K562 (cell line): ENCODE data around the gene KCP. TPM values are rescaled to one million over a fixed set of nuclear protein-coding genes. Genes with fewer than 3 reads are reported as not detected.

Experiments used
- ATAC-seq: fragments of 200-7000 bp; cut with Tn5 transposase; 3 replicates; pipeline ENCODE4 v1.9.1; 2020; ENCODE audit warnings: moderate library complexity
- BruUV-seq: library from RNA; stranded (reverse); fragments of 400-500 nt; replicated peaks from 2 replicates; lab custom pipeline; 2021; lab: Mats Ljungman, UMichigan
- CTCF ChIA-PET: fragments of 300-600 bp; formaldehyde crosslinking; extraction: SDS; loops from one replicate; lab custom pipeline; 2021; ENCODE audit warnings: low intra/inter-chr PET ratio; lab: Yijun Ruan, JAX
- POLR2A ChIA-PET: fragments of 300-600, 350-650 bp; sonication (Branson Sonifier 250); formaldehyde crosslinking; extraction: SDS; loops from one replicate; lab custom pipeline; 2021; ENCODE audit warnings: antibody characterized with exemption, inconsistent platforms; lab: Yijun Ruan, JAX
- DNase-seq, 4 experiments: peaks; one replicate each; pipeline versions ENCODE4 v3.0.0 to v3.0.0-alpha.2; 2011 to 2018; ENCODE audit warnings: low spot score in 3 of 4, mixed read lengths in 3 of 4; ENCODE audit errors: extremely low read depth in 1 of 4
- FAIRE-seq: peaks from 2 replicates; lab custom pipeline; 2011; peaks lifted over from hg19 to GRCh38; lab: Jason Lieb, UNC
- H2AFZ ChIP-seq: 2 replicates; pipeline ENCODE4 v1.6.0; 2011; ENCODE audit warnings: low read depth, low read length, control low read depth, inconsistent platforms
- H3K27ac ChIP-seq: fragments of 200-600 bp; 3 replicates; pipeline ENCODE4 v1.8.0; 2011; ENCODE audit warnings: low read depth, mild to moderate bottlenecking, control low read depth, inconsistent platforms, low read length, moderate library complexity, mixed read lengths; ENCODE audit errors: extremely low read depth
- H3K27me3 ChIP-seq, 2 experiments: fragments of 300-600 bp in 1 of 2; 2 replicates in 1 of 2; 3 replicates in 1 of 2; pipeline versions ENCODE4 v1.6.0 to v1.8.0; 2011; ENCODE audit warnings: inconsistent platforms in 2 of 2, low read length in 2 of 2, mild to moderate bottlenecking in 1 of 2, mixed read lengths in 1 of 2, moderate library complexity in 1 of 2; ENCODE audit not compliant: control insufficient read depth in 2 of 2, insufficient read depth in 2 of 2
- H3K36me3 ChIP-seq: fragments of 300-600 bp; 3 replicates; pipeline ENCODE4 v1.8.0; 2011; ENCODE audit warnings: mild to moderate bottlenecking, low read length, inconsistent platforms; ENCODE audit not compliant: control insufficient read depth, insufficient read depth
- H3K4me1 ChIP-seq, 2 experiments: fragments of 200-600 bp in 1 of 2; replicated peaks in 1 of 2; 2 replicates in 1 of 2; 3 replicates in 1 of 2; pipeline versions ENCODE4 v1.5.1 to v1.8.0; 2011; ENCODE audit warnings: inconsistent platforms in 2 of 2, low read length in 2 of 2, mild to moderate bottlenecking in 1 of 2, mixed read lengths in 1 of 2, moderate library complexity in 1 of 2; ENCODE audit not compliant: control insufficient read depth in 2 of 2, insufficient read depth in 2 of 2
- H3K4me2 ChIP-seq: 2 replicates; pipeline ENCODE4 v1.6.1; 2011; ENCODE audit warnings: low read length, control low read depth, inconsistent platforms, mixed read lengths; ENCODE audit not compliant: insufficient read depth
- H3K4me3 ChIP-seq: fragments of 200-600 bp; sonication (generic), shearing (Covaris generic); 2 replicates; pipeline ENCODE4 v1.5.1; 2016; ENCODE audit warnings: control low read depth, inconsistent platforms
- H3K79me2 ChIP-seq: fragments of 200-600 bp; 3 replicates; pipeline ENCODE4 v1.8.0; 2011; ENCODE audit warnings: low read length, inconsistent platforms; ENCODE audit not compliant: control insufficient read depth, insufficient read depth
- H3K9ac ChIP-seq, 2 experiments: 2 replicates each; pipeline versions ENCODE4 v1.6.0 to v1.6.1; 2011; ENCODE audit warnings: low read depth in 2 of 2, low read length in 2 of 2, control low read depth in 1 of 2, inconsistent platforms in 1 of 2, mild to moderate bottlenecking in 1 of 2, mixed read lengths in 1 of 2; ENCODE audit not compliant: insufficient read depth in 1 of 2
- H3K9me1 ChIP-seq: one replicate; pipeline ENCODE4 v1.6.0; 2011; ENCODE audit warnings: inconsistent platforms, mild to moderate bottlenecking, low read length, moderate library complexity; ENCODE audit not compliant: control insufficient read depth, insufficient read depth
- H3K9me3 ChIP-seq: replicated peaks from 2 replicates; pipeline ENCODE4 v1.5.1; 2011; ENCODE audit warnings: low read depth, low read length, inconsistent platforms; ENCODE audit not compliant: control insufficient read depth, insufficient read depth
- H4K20me1 ChIP-seq: replicated peaks from 2 replicates; pipeline ENCODE4 v1.6.1; 2011; ENCODE audit warnings: low read length, inconsistent platforms, mixed read lengths; ENCODE audit not compliant: control insufficient read depth, insufficient read depth
- ASH1L ChIP-seq: fragments of 450-650 bp; IDR thresholded peaks from 2 replicates; pipeline ENCODE4 v1.6.1; 2018; ENCODE audit warnings: borderline replicate concordance, mild to moderate bottlenecking, low read depth; ENCODE audit not compliant: partially characterized antibody
- FIP1L1 ChIP-seq: fragments of 200-400 bp; formaldehyde crosslinking; IDR thresholded peaks from 2 replicates; pipeline ENCODE4 v1.6.1; 2018; ENCODE audit warnings: mild to moderate bottlenecking, low read depth, low read length; ENCODE audit not compliant: poor library complexity, severe bottlenecking
- GATA2 ChIP-seq: sonication (generic); formaldehyde crosslinking; IDR thresholded peaks from 2 replicates; pipeline ENCODE4 v1.4.0; 2020; ENCODE audit warnings: mild to moderate bottlenecking, missing genetic modification reagents
- POLR3A ChIP-seq: IDR thresholded peaks from 2 replicates; pipeline ENCODE4 v1.6.1; 2011; ENCODE audit warnings: borderline replicate concordance, mild to moderate bottlenecking, moderate library complexity; ENCODE audit not compliant: insufficient read length, insufficient read depth; ENCODE audit errors: extremely low read depth
- PTTG1 ChIP-seq: fragments of 450-650 bp; IDR thresholded peaks from 2 replicates; pipeline ENCODE4 v1.6.1; 2016; ENCODE audit warnings: low read depth, mild to moderate bottlenecking, missing genetic modification characterization, missing compliant biosample characterization
- SIN3A ChIP-seq, 2 experiments: fragments of 150-350 bp in 1 of 2; IDR thresholded peaks; 2 replicates each; pipeline ENCODE4 v1.6.1; 2011 to 2016; ENCODE audit warnings: borderline replicate concordance in 2 of 2, low read depth in 2 of 2, low read length in 2 of 2, mild to moderate bottlenecking in 2 of 2, moderate library complexity in 2 of 2; ENCODE audit not compliant: control insufficient read depth in 1 of 2
- SRSF9 ChIP-seq: fragments of 200-400 bp; formaldehyde crosslinking; IDR thresholded peaks from 2 replicates; pipeline ENCODE4 v1.6.1; 2017; ENCODE audit warnings: low read depth, low read length, borderline replicate concordance
- TCF3 ChIP-seq: sonication (generic); formaldehyde crosslinking; IDR thresholded peaks from 2 replicates; pipeline ENCODE4 v1.4.0; 2020; ENCODE audit warnings: mild to moderate bottlenecking, missing genetic modification reagents
- TEAD4 ChIP-seq, 2 experiments: sonication (generic) in 1 of 2; formaldehyde crosslinking in 1 of 2; IDR thresholded peaks; 2 replicates each; pipeline versions ENCODE4 v1.6.1 to v1.8.0; 2012 to 2022; ENCODE audit warnings: borderline replicate concordance in 1 of 2, inconsistent platforms in 1 of 2, low read length in 1 of 2, mild to moderate bottlenecking in 1 of 2, missing genetic modification reagents in 1 of 2
- ZNF239 ChIP-seq: fragments of 250-450 bp; sonication (Bioruptor Pico); IDR thresholded peaks from 2 replicates; pipeline ENCODE4 v1.4.0; 2020; ENCODE audit warnings: mild to moderate bottlenecking
- WGBS: fragments of 100-300 bp; shearing (Covaris generic); methylation state at CpG from one replicate; pipeline ENCODE4 v1.1.6; 2016; ENCODE audit warnings: low coverage, mixed read lengths; ENCODE audit not compliant: insufficient coverage; ENCODE audit errors: missing lambda C conversion rate; 5-methylcytosine and 5-hydroxymethylcytosine counted together
- in situ Hi-C: fragments of 300-500 bp; cut with MboI; formaldehyde crosslinking; loops from 4 replicates; pipeline ENCODE4 v1.15.0; 2018; ENCODE audit warnings: inconsistent platforms, mixed read lengths
- intact Hi-C: fragments of 100-400 bp; cut with micrococcal nuclease; formaldehyde crosslinking; loops from 2 replicates; pipeline ENCODE4 v1.14.2; 2022
- polyA plus RNA-seq, 8 experiments: library from polyadenylated mRNA; depleted of rRNA in 4 of 8; stranded (reverse) in 5 of 8; unstranded in 3 of 8; fragments of >200 nt; fragmentation: Nextera tagmentation in 2 of 8; fragmentation: Illumina TruSeq in 1 of 8; extraction: Ambion mirVana in 2 of 8; extraction: Trizol in 1 of 8; gene quantifications; 2 replicates each; pipeline versions ENCODE4 v1.2.1 to v1.2.3, GENCODE V29; 2011 to 2014; ENCODE audit warnings: inconsistent platforms in 1 of 8, missing spikeins in 1 of 8
- total RNA-seq, 7 experiments: library from RNA; depleted of rRNA in 6 of 7; stranded (reverse); fragments of >200 nt in 6 of 7; fragmentation: Illumina TruSeq in 2 of 7; extraction: Trizol in 2 of 7; gene quantifications; 2 replicates each; pipeline versions ENCODE4 v1.2.1 to v1.2.3, GENCODE V29; 2011 to 2021; ENCODE audit warnings: low replicate concordance in 1 of 7
- TF ChIP-seq, protein P1 (sequence below): fragments of 450-650 bp; IDR thresholded peaks from 2 replicates; pipeline ENCODE4 v1.6.1; 2017; ENCODE audit warnings: antibody characterized with exemption, mild to moderate bottlenecking
- TF ChIP-seq, protein P2 (sequence below): IDR thresholded peaks from 3 replicates; pipeline ENCODE4 v1.6.1; 2011; ENCODE audit warnings: borderline replicate concordance, mild to moderate bottlenecking; ENCODE audit not compliant: insufficient read length, insufficient read depth

Gene KCP
- total and polyA plus RNA-seq, 9 of the 15 experiments (the other 6 are each of a cell fraction or from before 2014, with no cell fraction given) = 0.06 to 0.17 (median 0.12) TPM; not detected in 3

DNA sequence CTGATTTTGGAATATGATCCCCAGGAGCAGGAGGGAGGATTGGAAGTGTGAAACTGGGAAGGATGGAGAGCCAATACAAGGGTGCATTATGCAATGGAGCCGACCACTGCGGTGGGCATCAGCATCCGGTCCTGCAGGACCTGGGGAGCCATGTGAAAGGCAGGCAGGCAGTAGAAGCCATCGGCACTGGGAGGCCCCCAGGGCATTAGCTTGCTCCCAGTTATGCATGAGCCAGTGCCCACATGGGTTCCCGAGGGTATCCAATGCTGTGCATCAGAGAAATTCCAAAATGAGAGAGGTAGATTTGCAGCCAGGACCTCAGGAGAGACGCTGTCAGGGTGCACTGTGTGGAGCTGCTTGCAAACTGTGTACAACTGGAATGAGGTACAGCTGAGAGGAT, 8.7 kb upstream of the KCP start:
- H3K9me3 ChIP-seq = no peaks in the 10 kb centered on the region; the same call in 1 of the 2 replicates
- POLR2A ChIA-PET = interaction anchor here (0.6 kb wide), 1 partner anchor 312 kb away, joined by 3 read pairs; no protein-coding TSS in a partner anchor
- no TSS peak for BruUV-seq
- FAIRE-seq (no peak), DNase-seq (no peak), ATAC-seq (no peak)
- H4K20me1 ChIP-seq = no peaks in the 10 kb centered on the region
- H3K27ac ChIP-seq = no peak overlapping the region
- no peaks in the 10 kb centered on the region for H3K36me3 ChIP-seq
- CTCF ChIA-PET = interaction anchor here (1.7 kb wide), 1 partner anchor 172 kb away, joined by 7 read pairs; no protein-coding TSS in a partner anchor
- H3K27me3 ChIP-seq = peaks cover 77 to 83% of the 10 kb centered on the region in 2 experiments
- TF ChIP-seq TEAD4 (IDR thresholded peaks at IDR 0.05; ENCODE audit: low read length) (no peak), TEAD4 (CRISPR knock-in tag; IDR thresholded peaks at IDR 0.05; ENCODE audit: borderline replicate concordance) (no peak), GATA2 (CRISPR knock-in tag) (no peak), PTTG1 (tag) (no peak), TCF3 (no peak), ZNF239 (CRISPR knock-in tag) (no peak), SRSF9 (no peak), ASH1L (no peak), FIP1L1 (no peak), POLR3A (no peak), SIN3A (IDR thresholded peaks at IDR 0.05; ENCODE audit: borderline replicate concordance in 2 of 2, control insufficient read depth in 1 of 2, low read depth in 2 of 2, low read length in 2 of 2) (no peak)
- TF ChIP-seq, protein P1, sequence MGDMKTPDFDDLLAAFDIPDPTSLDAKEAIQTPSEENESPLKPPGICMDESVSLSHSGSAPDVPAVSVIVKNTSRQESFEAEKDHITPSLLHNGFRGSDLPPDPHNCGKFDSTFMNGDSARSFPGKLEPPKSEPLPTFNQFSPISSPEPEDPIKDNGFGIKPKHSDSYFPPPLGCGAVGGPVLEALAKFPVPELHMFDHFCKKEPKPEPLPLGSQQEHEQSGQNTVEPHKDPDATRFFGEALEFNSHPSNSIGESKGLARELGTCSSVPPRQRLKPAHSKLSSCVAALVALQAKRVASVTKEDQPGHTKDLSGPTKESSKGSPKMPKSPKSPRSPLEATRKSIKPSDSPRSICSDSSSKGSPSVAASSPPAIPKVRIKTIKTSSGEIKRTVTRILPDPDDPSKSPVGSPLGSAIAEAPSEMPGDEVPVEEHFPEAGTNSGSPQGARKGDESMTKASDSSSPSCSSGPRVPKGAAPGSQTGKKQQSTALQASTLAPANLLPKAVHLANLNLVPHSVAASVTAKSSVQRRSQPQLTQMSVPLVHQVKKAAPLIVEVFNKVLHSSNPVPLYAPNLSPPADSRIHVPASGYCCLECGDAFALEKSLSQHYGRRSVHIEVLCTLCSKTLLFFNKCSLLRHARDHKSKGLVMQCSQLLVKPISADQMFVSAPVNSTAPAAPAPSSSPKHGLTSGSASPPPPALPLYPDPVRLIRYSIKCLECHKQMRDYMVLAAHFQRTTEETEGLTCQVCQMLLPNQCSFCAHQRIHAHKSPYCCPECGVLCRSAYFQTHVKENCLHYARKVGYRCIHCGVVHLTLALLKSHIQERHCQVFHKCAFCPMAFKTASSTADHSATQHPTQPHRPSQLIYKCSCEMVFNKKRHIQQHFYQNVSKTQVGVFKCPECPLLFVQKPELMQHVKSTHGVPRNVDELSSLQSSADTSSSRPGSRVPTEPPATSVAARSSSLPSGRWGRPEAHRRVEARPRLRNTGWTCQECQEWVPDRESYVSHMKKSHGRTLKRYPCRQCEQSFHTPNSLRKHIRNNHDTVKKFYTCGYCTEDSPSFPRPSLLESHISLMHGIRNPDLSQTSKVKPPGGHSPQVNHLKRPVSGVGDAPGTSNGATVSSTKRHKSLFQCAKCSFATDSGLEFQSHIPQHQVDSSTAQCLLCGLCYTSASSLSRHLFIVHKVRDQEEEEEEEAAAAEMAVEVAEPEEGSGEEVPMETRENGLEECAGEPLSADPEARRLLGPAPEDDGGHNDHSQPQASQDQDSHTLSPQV = no peak
- TF ChIP-seq, protein P2, sequence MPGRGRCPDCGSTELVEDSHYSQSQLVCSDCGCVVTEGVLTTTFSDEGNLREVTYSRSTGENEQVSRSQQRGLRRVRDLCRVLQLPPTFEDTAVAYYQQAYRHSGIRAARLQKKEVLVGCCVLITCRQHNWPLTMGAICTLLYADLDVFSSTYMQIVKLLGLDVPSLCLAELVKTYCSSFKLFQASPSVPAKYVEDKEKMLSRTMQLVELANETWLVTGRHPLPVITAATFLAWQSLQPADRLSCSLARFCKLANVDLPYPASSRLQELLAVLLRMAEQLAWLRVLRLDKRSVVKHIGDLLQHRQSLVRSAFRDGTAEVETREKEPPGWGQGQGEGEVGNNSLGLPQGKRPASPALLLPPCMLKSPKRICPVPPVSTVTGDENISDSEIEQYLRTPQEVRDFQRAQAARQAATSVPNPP = no peak
- H2AFZ ChIP-seq = no peak overlapping the region
- WGBS = under 1% methylated on average over 6 of the region's 6 CpGs
- intact Hi-C loops (no loop called here), in situ Hi-C loops (no loop called here)
- no peak overlapping the region for H3K4me2 ChIP-seq
- H3K4me3 ChIP-seq = no peak overlapping the region
- H3K9ac ChIP-seq = no peak overlapping the region
- H3K9me1 ChIP-seq = no peaks in the 10 kb centered on the region
- H3K79me2 ChIP-seq = no peaks in the 10 kb centered on the region
- H3K4me1 ChIP-seq = peaks cover 0 to 11% of the 10 kb centered on the region in 2 experiments; a peak in 2 of 5 replicates
